GM19193 (cell line): Measurements from ENCODE around the gene TRIP4.

ENCODE experiments used
- POLR2A ChIP-seq: IDR thresholded peaks from 4 replicates; pipeline ENCODE4 v1.6.1; 2011; ENCODE audit not compliant: insufficient read depth, insufficient read length; ENCODE audit errors: extremely low read depth

The TRIP4 gene

DNA sequence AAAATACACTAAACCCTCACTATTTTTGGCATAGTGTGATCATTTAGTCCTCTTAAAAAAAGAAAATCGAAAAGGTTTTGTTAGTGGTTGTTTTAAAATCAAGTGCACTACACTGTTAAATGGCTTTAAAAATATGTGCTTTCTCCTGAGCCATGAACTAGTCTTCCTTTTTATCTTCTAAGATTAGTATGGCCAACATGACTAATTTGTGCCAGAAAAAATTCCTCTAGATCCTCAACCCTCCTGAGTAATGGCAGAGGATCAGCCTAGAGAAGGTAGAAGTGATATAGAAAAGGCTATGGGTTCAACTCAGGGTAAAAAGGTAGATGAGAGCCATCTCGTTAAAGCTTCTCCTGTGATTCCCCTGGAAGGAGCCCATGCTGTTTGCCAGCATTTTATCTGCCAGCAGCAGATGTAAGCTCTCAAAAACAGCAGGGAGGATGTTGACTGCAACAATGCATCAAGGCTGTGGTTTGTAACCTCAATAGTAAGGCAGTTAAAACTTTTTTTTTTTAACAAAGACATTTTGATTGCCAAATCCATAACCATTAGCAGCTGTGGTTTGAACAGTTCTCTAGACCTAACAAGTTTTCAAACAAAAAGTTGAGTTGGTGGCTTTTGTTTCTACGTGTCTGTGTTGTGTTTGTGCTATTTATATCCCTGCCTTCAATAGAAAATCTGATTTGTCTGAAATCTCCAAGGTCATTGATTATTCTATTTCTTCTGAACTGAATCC lies 42.5 kb downstream of the TRIP4 start:
- TF ChIP-seq POLR2A: no peak

DNA sequence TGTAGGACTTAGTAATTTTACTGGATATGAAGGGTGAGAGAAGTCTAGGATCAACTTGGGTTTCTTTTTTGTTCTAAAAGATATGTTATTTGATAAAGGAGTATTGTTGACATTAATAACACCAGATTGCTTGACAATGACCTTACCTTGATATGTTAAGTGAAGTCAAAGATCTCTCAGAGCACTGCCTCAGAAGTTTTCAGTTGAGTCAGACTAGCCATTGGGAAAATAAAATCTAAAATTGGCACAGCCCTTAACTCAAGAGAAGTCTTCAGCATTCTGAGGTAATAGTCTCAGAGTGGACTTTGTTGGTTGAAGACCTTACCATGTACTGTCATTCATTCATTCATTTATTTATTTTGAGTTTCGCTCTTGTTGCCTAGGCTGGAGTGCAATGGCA lies 50.3 kb downstream of the TRIP4 start:
- no peak for TF ChIP-seq POLR2A

DNA sequence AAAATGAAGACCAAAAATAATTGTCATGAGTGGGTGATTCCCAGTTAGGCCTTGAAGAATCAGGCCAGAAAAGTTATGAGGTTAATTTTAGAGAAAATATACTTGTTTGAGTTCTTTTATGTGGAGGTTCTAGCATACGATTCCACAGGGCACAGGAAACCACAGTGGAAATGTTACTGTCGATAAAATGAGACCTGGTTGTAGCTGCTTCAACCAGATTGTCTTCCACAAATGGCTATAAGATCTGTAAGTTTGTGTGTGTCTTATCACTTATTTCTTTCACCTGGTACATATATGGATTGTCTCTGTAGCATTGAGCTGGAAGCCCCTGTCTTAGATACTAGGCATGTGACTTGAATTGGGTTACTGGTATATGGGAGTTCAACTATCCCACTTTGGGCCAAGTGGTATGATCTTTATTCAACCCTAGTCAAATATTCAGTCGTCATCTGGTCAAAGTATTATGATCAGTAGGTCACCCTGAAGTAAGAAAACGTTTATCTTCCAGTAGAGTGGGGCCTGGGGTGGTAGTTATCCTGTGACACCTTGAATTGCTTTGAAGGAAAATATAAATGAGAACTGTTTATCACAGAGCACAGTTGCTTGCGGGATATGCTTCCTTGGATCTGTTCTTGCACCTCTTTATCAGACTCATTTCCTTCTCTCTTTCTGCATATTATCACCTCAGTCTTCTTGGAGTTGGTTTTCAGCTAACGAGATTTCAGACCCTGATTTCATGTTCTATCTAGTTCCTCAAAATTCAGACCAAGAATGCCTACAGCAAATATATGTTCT lies 51.2 kb downstream of the TRIP4 start:
- no peak for TF ChIP-seq POLR2A

DNA sequence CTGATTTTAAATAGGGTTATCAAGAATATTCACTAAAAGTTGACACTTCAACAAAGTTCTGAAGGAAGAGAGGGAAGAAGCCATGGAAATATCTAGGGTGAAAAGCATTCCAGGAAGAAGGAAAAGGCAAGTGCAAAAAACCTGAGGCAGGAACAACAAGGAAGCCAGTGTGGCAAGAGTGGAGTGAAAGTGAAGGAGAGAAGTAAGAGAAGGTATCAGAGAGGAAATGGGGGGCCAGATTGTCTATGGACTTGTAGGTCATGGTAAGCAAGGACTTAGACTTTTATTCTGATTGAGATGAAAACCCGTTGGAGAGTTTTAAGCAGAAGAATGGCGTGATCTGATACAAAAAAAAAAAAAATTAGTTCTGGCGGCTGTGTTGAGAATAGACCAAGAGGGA lies 54.2 kb downstream of the TRIP4 start:
- TF ChIP-seq POLR2A: no peak

DNA sequence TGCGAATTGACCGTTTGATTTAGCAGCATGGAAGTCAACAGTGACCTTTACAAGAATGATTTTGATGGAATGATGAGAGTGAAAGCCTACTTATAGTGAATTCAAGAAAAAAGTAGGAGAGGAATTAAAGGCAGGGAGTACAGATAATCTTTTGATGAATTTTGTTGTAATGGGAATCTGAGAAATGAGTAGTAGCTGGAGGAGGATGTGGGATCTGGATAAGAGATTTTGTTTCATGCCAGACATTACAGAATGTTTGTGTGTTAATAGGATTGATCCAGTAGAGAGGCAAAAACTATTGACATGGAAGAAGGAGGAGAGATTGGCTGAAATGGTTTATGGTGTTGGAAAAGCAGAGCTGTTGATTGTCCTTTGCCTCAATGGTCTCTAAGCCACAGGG lies 55.4 kb downstream of the TRIP4 start:
- no peak for TF ChIP-seq POLR2A

DNA sequence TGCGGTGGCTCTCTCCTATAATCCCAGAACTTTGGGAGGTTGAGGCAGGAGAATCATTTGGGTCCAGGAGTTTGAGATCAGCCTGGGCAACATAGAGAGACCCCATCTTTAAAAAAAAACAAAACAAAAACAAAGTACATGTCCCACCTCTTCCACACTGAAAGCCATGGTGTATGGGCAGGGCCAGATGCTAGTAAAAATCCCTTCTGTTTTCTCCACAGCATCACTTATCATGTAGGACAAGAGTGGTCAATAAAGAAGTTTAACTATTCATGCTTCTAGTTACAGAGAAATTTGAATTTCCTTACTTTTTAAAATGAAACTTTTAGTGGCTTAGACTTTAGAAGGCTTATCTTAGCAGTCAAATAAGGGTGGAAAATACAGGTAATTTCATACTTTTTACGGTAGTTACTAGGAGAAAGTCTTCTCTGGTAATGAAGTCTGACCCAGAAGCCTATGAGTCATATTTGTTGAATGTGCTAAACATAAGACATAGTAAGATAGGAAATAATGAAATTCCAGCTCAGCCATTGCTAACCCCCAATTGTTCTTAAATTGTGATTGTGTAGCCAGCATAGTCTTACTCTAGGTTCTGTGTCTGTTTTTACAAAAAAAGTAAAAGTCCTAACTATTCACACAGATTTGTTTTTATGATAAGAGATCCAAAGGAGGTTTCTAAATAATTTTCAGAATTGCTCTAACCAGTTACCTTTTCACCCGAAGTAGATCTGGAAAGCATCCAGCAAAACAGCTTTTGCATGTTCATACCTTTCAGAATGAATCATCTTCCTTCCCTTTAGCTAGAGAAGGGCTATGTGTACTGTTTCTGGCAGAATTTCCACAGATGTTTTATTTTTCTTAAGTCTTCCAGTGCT lies 56.3 kb downstream of the TRIP4 start:
- no peak for TF ChIP-seq POLR2A

DNA sequence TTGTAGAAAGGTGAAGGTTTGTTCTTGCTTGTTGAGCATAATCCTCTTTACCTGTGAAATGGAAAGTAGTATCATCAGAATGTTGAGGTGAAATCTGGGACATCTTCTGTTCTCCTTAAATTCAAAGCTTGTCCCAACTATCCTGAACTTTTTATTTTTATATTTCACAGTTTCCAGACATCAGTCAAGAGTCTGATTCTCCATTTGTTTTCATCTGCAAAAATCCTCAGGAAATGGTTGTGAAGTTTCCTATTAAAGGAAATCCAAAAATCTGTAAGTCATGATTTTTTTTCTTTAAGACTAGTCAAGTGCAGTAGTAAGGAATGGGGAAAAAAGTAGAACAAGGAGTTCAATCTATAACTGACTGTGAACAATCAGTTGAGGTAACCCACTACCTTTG lies 57.2 kb downstream of the TRIP4 start:
- no peak for TF ChIP-seq POLR2A

DNA sequence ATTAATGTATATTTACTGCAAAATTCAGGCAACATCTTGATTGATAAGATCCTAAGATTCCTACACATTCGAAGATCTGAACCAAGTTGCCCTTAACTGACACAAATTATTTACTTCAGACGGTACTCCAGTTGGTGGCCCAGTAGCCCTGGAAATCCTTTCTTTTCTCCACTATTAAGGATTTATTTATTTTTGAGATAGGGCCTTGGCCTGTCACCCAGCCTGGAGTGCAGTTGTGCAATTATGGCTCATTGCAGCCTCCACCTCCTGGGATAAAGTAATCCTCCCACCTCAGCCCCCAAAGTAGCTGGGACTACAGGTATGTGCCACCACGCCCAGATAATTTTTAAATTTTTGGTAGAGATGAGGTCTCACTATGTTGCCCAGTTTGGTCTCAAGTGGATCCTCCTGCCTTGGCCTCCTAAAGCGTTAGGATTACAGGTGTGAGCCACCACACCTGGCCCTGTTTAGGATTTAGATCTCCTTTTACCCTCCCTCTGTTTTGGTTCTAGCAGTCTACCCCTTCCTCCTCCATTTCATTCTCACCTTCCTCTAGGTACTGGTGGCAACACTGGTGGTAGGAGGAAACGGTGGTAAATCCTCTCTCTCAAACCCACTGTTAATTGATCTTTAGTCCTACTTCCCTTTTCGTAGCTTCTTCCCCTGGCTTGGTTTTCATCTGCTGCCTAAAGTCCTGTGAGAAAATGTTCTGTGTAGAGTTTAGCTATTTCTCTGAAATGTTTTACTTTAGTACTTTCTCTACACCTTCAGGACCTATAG lies 60.1 kb downstream of the TRIP4 start:
- TF ChIP-seq POLR2A: no peak

DNA sequence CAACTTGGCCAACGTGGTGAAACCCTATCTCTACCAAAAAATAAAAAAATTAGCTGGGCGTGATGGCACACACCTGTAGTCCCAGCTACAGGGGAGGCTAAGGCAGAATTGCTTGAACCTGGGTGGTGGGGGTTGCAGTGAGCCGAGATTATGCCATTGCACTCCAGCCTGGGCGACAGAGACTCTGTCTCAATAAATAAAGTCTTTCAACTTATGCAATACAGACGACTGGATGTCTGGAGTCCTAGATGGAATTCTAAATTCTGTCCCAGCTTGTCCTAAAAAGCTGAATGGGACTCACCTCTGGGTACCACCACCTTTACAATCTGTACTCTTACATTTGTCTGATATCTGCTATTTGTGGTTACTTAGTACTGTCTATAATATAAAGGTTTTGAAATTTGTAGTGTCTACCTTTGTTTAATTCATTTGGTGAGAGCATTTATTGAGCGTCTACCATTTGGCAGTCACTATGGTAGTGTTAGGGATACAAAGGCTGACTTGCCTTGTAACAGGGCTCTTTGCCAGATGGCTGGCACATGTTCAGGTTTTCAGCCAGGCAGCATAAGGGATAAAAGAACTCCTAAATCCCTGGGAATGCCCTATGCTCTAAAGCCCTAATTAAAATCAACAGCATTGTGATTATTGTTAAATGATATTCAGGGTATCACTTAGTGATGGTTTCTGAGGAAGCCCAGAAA lies 65.5 kb downstream of the TRIP4 start:
- TF ChIP-seq POLR2A: no peak

DNA sequence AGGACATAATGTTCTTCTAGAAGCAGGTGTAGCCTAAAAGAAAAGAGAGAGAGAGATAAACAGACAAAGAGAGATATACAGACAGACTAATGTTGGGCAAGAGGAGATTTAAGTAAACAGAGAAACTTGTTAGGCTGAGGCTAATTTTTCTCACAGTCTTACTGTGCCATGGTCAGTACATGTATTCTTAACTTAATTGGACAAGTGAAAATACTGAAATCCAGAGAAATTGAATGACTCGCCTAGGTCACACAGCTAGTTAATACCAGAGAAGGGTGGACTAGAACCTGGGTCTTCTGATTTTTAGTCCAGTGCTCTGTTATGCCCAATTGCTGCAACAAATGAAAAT lies 66.0 kb downstream of the TRIP4 start:
- TF ChIP-seq POLR2A: no peak

DNA sequence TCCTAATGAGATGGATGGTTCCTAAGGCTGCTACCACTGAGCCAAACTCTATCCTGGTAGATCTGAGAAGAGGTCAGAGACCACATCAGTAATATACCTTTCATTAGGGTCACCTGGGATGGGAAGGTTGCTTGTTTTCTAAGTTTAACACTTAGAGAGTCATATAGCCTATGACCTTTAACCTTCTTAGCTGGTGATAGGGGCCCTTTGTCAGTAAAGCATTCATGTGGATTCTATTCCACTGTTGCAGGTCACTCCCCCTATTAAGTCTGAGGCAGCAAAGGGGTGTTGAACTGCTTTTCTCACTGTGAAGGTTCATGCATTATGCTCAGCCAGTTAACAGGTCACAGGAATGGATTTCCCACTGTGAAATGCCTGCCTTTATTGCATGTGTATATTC lies 66.6 kb downstream of the TRIP4 start:
- TF ChIP-seq POLR2A: no peak

DNA sequence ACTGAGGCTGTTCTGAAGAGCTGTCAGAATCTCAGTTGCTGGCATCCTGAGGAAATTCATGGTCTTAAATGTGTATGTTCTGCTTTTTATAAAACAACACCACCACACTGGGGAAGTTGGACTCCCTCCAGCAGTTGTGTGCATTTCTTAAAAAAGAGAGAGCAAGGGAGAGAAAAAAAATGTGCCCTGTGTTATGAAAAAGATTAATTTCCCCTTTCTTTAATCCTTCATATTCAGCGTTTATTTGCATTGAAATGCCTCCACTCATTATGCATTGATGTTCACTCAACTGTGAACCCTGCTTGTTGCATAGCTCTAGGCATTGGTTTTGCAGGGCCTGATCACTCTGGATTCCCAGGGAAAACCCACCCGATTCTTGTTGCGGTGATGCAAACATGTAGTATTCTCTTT lies 68.3 kb downstream of the TRIP4 start:
- TF ChIP-seq POLR2A: no peak

DNA sequence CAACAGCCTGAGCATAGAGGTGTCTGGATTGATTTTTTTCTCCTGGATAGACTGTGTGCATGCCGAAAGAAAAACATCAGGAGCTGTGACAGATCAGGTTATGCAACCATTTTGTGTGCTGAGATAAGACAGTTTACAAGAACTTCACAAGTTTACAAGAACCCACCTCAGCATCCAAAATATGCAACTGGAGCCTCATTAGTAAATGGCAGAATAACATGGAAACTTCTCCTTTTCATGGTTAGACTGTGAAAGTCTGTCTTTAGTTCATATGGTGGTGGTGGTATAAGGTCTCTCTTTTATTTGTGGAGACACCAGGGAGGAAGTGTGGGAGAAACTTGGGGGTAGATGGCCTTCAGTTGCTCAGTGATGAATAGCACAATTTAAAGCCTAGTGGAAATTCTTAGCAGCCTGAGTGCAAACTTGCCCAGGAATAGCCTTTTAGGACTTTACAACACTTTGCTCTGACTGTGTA lies 69.0 kb downstream of the TRIP4 start:
- TF ChIP-seq POLR2A: no peak
